Mesenchymal stem cell (in vitro differentiated cells and primary cell): ENCODE data around the gene MISP.
A peak's percentile ranks its signal among the peaks of the same experiment; 100 is the strongest.

ENCODE experiments used
- DNase-seq: peaks from one replicate; pipeline ENCODE4 v3.0.0-alpha.2; 2013
- H2AFZ ChIP-seq: one replicate; pipeline ENCODE4 v1.6.1; 2013; ENCODE audit warnings: low read depth, mild to moderate bottlenecking, control low read depth, inconsistent platforms, low read length, moderate library complexity
- H2AK5ac ChIP-seq: 2 replicates; pipeline ENCODE4 v1.6.1; 2013; ENCODE audit warnings: low read length, moderate library complexity, mild to moderate bottlenecking, inconsistent platforms; ENCODE audit not compliant: severe bottlenecking
- H2BK120ac ChIP-seq: one replicate; pipeline ENCODE4 v1.6.1; 2013; ENCODE audit warnings: low read depth, mild to moderate bottlenecking, inconsistent platforms, low read length, moderate library complexity
- H2BK12ac ChIP-seq, 2 experiments: one replicate each; pipeline ENCODE4 v1.6.1; 2013; ENCODE audit warnings: inconsistent platforms in 2 of 2, low read length in 2 of 2, mild to moderate bottlenecking in 2 of 2, moderate library complexity in 2 of 2, control low read depth in 1 of 2
- H2BK15ac ChIP-seq: one replicate; pipeline ENCODE4 v1.6.1; 2013; ENCODE audit warnings: mild to moderate bottlenecking, low read depth, inconsistent platforms; ENCODE audit not compliant: poor library complexity, severe bottlenecking
- H2BK5ac ChIP-seq: 2 replicates; pipeline ENCODE4 v1.6.1; 2013; ENCODE audit warnings: low read depth, mild to moderate bottlenecking, low read length, control low read depth, inconsistent platforms; ENCODE audit not compliant: poor library complexity, severe bottlenecking
- H3K14ac ChIP-seq, 2 experiments: one replicate each; pipeline ENCODE4 v1.6.1; 2013; ENCODE audit warnings: inconsistent platforms in 2 of 2, low read length in 2 of 2, control low read depth in 1 of 2, mild to moderate bottlenecking in 1 of 2, moderate library complexity in 1 of 2
- H3K18ac ChIP-seq, 2 experiments: one replicate each; pipeline ENCODE4 v1.6.1; 2013; ENCODE audit warnings: inconsistent platforms in 2 of 2, low read length in 2 of 2, control low read depth in 1 of 2, low read depth in 1 of 2, mild to moderate bottlenecking in 1 of 2
- H3K23ac ChIP-seq, 2 experiments: one replicate each; pipeline ENCODE4 v1.6.1; 2013; ENCODE audit warnings: inconsistent platforms in 2 of 2, low read length in 2 of 2, mild to moderate bottlenecking in 2 of 2, moderate library complexity in 2 of 2, control low read depth in 1 of 2
- H3K27ac ChIP-seq: 2 replicates; pipeline ENCODE4 v1.5.1; 2013; ENCODE audit warnings: mild to moderate bottlenecking, moderate library complexity, low read length, control low read depth, inconsistent platforms; ENCODE audit not compliant: poor library complexity, severe bottlenecking
- H3K27me3 ChIP-seq, 2 experiments: 2 replicates each; pipeline versions ENCODE4 v1.6.1 to v1.7.0; 2013; ENCODE audit warnings: low read length in 2 of 2, mild to moderate bottlenecking in 2 of 2, moderate library complexity in 2 of 2, control low read depth in 1 of 2, inconsistent platforms in 1 of 2; ENCODE audit not compliant: control insufficient read depth in 1 of 2, insufficient read depth in 1 of 2
- H3K36me3 ChIP-seq, 2 experiments: 2 replicates each; pipeline versions ENCODE4 v1.6.1 to v1.7.0; 2013; ENCODE audit warnings: low read length in 2 of 2, control low read depth in 1 of 2, inconsistent platforms in 1 of 2, low read depth in 1 of 2, mild to moderate bottlenecking in 1 of 2; ENCODE audit not compliant: insufficient read depth in 2 of 2, control insufficient read depth in 1 of 2
- H3K4ac ChIP-seq, 2 experiments: one replicate each; pipeline ENCODE4 v1.6.1; 2013; ENCODE audit warnings: inconsistent platforms in 2 of 2, low read length in 2 of 2, mild to moderate bottlenecking in 2 of 2, moderate library complexity in 2 of 2, control low read depth in 1 of 2, low read depth in 1 of 2
- H3K4me1 ChIP-seq: 2 replicates; pipeline ENCODE4 v1.6.1; 2013; ENCODE audit warnings: low read depth, low read length, control low read depth; ENCODE audit not compliant: control insufficient read depth, insufficient read depth
- H3K4me2 ChIP-seq: 2 replicates; pipeline ENCODE4 v1.6.1; 2013; ENCODE audit warnings: low read length, mild to moderate bottlenecking, inconsistent platforms; ENCODE audit not compliant: poor library complexity, severe bottlenecking
- H3K4me3 ChIP-seq, 2 experiments: 2 replicates each; pipeline versions ENCODE4 v1.5.1 to v1.7.0; 2013; ENCODE audit warnings: low read length in 2 of 2, mild to moderate bottlenecking in 2 of 2, control low read depth in 1 of 2, low read depth in 1 of 2; ENCODE audit not compliant: insufficient read depth in 1 of 2
- H3K79me1 ChIP-seq: replicated peaks from 2 replicates; pipeline ENCODE4 v1.6.1; 2013; ENCODE audit warnings: mild to moderate bottlenecking, control low read depth, low read length, inconsistent platforms; ENCODE audit not compliant: poor library complexity, severe bottlenecking
- H3K9ac ChIP-seq: 2 replicates; pipeline ENCODE4 v1.7.0; 2013; ENCODE audit warnings: mild to moderate bottlenecking, low read length, moderate library complexity
- H3K9me3 ChIP-seq: 2 replicates; pipeline ENCODE4 v1.7.0; 2013; ENCODE audit warnings: mild to moderate bottlenecking, low read length; ENCODE audit not compliant: control insufficient read depth
- H4K8ac ChIP-seq: one replicate; pipeline ENCODE4 v1.6.1; 2013; ENCODE audit warnings: inconsistent platforms, mild to moderate bottlenecking, low read length, moderate library complexity
- H4K91ac ChIP-seq: one replicate; pipeline ENCODE4 v1.6.1; 2013; ENCODE audit warnings: mild to moderate bottlenecking, low read length, inconsistent platforms
- WGBS: methylation state at CpG from one replicate; pipeline ENCODE4 v1.1.7; 2013; ENCODE audit warnings: mixed read lengths; 5-methylcytosine and 5-hydroxymethylcytosine counted together

MISP gene

GRCh38 chr19:796692-797527 is 46.0 kb downstream of the MISP start, which contains the start of gene PTBP1:
TSS of gene PTBP1 (plus strand) at chr19:797452. CDS start at chr19:797498, 46 bp downstream.
- DNase-seq: peak; percentile 100
- H3K9ac ChIP-seq: peak within 1 kb of the TSS; percentile 96
- H2BK12ac ChIP-seq: no peak within 1 kb of the TSS
- H3K4me2 ChIP-seq: peak within 1 kb of the TSS; percentile 84
- H3K4ac ChIP-seq: peak within 1 kb of the TSS; percentile 83 to 96
- peak within 1 kb of the TSS; percentile 97 for H4K8ac ChIP-seq
- peak within 1 kb of the TSS; percentile 81 for H2BK5ac ChIP-seq
- H2AFZ ChIP-seq: peak within 1 kb of the TSS; percentile 30
- peaks cover 11 to 31% of the 10 kb centered on the region in 2 experiments for H3K36me3 ChIP-seq
- H3K4me1 ChIP-seq: peaks cover 28% of the 10 kb centered on the region
- H2BK120ac ChIP-seq: peak within 1 kb of the TSS; percentile 99
- H3K79me1 ChIP-seq: no peaks in the 10 kb centered on the region
- H4K91ac ChIP-seq: peak within 1 kb of the TSS; percentile 90
- no peaks in the 10 kb centered on the region for H3K9me3 ChIP-seq
- H3K27ac ChIP-seq: peak within 1 kb of the TSS; percentile 92
- peak within 1 kb of the TSS; percentile 82 for H2BK15ac ChIP-seq
- peak within 1 kb of the TSS; percentile 37 for H2AK5ac ChIP-seq
- H3K4me3 ChIP-seq: peak within 1 kb of the TSS; percentile 88 to 96
- 3% methylated on average over 75 of the region's 83 CpGs for WGBS
- peak within 1 kb of the TSS; percentile 88 to 96 for H3K18ac ChIP-seq
- no peaks in the 10 kb centered on the region for H3K27me3 ChIP-seq
- H3K14ac ChIP-seq: no peak within 1 kb of the TSS
- H3K23ac ChIP-seq: peak within 1 kb of the TSS in 1 of 2 experiments; percentile 94

- Histone ChIP-seq H3K4ac (peak overlapping the region; percentile 64 to 72), H4K8ac (peak overlapping the region; percentile 53), H3K9ac (peak overlapping the region; percentile 96), H3K27me3 (no peaks in the 10 kb centered on the region), H3K18ac (peak overlapping the region; percentile 78 to 88), H4K91ac (peak overlapping the region; percentile 90), H2AK5ac (peak overlapping the region; percentile 37), H2BK12ac (no peak overlapping the region), H3K14ac (no peak overlapping the region), H2AFZ (no peak overlapping the region), H3K4me3 (peak overlapping the region; percentile 88 to 96), H2BK120ac (peak overlapping the region; percentile 99), H2BK15ac (peak overlapping the region; percentile 82), H3K36me3 (peaks cover 11 to 39% of the 10 kb centered on the region in 2 experiments), H3K9me3 (no peaks in the 10 kb centered on the region), H3K4me1 (peaks cover 34% of the 10 kb centered on the region), H3K79me1 (no peaks in the 10 kb centered on the region), H2BK5ac (peak overlapping the region; percentile 76), H3K27ac (peak overlapping the region; percentile 92), H3K4me2 (peak overlapping the region; percentile 60), H3K23ac (peak overlapping the region in 1 of 2 experiments; percentile 23)
- under 1% methylated on average over 75 of the region's 129 CpGs for WGBS
- peak; percentile 86 for DNase-seq
Observed at GRCh38 chr19:797528-798414, 46.9 kb downstream of the MISP start.

DNA sequence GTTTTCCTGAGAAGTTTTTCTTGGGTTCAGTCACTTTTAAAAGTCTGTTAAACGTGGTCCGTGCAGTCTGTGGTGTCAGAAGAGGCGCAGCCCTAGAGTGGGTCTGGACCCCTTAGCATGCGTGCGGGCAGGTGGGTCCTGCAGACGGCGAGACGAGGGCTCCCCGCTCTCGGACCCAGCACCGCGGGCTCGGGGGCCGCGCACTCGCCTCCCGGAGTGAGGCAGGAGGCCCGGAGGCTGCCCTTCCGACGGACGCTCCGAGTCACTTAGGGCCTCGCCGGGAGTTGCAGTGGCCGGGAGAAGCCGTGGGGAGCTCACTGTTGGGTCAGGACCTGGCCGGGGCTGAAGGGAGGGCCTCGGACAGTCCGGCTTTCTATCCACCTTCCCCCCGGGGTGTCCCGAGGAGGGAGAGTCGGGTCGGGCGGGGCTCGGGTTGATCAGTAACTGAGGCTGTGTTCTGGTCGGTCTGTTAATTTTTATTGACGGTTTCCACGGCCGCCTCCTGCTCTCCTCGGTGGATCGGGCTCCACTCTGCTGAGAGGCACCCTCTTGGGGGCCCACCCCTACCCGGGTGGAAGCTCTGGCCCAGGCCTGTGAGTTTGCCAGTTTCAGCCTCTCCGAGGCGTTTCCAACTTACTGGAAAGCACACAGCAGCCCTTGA is 47.6 kb downstream of the MISP start:
- H2BK12ac ChIP-seq: no peak overlapping the region
- H3K27me3 ChIP-seq: no peaks in the 10 kb centered on the region
- H3K4me2 ChIP-seq: peak overlapping the region; percentile 88
- no peak for DNase-seq
- no peak overlapping the region for H4K8ac ChIP-seq
- H3K14ac ChIP-seq: no peak overlapping the region
- under 1% methylated on average over 43 of the region's 44 CpGs for WGBS
- H2AK5ac ChIP-seq: peak overlapping the region; percentile 38
- H2BK120ac ChIP-seq: no peak overlapping the region
- peak overlapping the region; percentile 58 to 66 for H3K18ac ChIP-seq
- peak overlapping the region; percentile 88 to 96 for H3K4me3 ChIP-seq
- peaks cover 42% of the 10 kb centered on the region for H3K4me1 ChIP-seq
- peak overlapping the region; percentile 96 for H3K9ac ChIP-seq
- peak overlapping the region; percentile 68 for H2BK15ac ChIP-seq
- H3K9me3 ChIP-seq: no peaks in the 10 kb centered on the region
- H3K27ac ChIP-seq: peak overlapping the region; percentile 92
- no peaks in the 10 kb centered on the region for H3K79me1 ChIP-seq
- peak overlapping the region; percentile 64 to 72 for H3K4ac ChIP-seq
- H4K91ac ChIP-seq: no peak overlapping the region
- peak overlapping the region; percentile 75 for H2BK5ac ChIP-seq
- H3K36me3 ChIP-seq: peaks cover 16 to 47% of the 10 kb centered on the region in 2 experiments
- peak overlapping the region in 1 of 2 experiments; percentile 94 for H3K23ac ChIP-seq
- H2AFZ ChIP-seq: no peak overlapping the region
